Small intestine (tissue), 7 donors: ENCODE results near the gene FAM13A. TPM values are rescaled to one million over a fixed set of nuclear protein-coding genes. Genes with fewer than 3 reads are reported as not detected.

Experiments used
- DNase-seq, 2 donors: peaks; one replicate each; pipeline versions ENCODE4 v3.0.0 to v3.0.0-alpha.2; 2013
- FAIRE-seq: peaks from 2 replicates; lab custom pipeline; 2012; peaks lifted over from hg19 to GRCh38; lab: Jason Lieb, UNC
- H3K27ac ChIP-seq, 3 donors: one replicate each; pipeline ENCODE4 v1.5.1; 2013; ENCODE audit warnings: low read length in 2 of 3, mild to moderate bottlenecking in 2 of 3, control low read depth in 1 of 3, inconsistent platforms in 1 of 3, low read depth in 1 of 3, moderate library complexity in 1 of 3
- H3K27me3 ChIP-seq, 3 donors: one replicate each; pipeline ENCODE4 v1.6.1; 2013; ENCODE audit warnings: low read length in 3 of 3, inconsistent platforms in 1 of 3; ENCODE audit not compliant: control insufficient read depth in 3 of 3, insufficient read depth in 3 of 3
- H3K36me3 ChIP-seq, 3 donors: one replicate each; pipeline ENCODE4 v1.6.1; 2013; ENCODE audit warnings: low read length in 3 of 3, inconsistent platforms in 1 of 3, low read depth in 1 of 3, mild to moderate bottlenecking in 1 of 3, moderate library complexity in 1 of 3; ENCODE audit not compliant: control insufficient read depth in 3 of 3, insufficient read depth in 2 of 3
- H3K4me1 ChIP-seq, 3 donors: one replicate each; pipeline ENCODE4 v1.6.1; 2013; ENCODE audit warnings: low read length in 2 of 3, inconsistent platforms in 1 of 3, low read depth in 1 of 3, mild to moderate bottlenecking in 1 of 3, moderate library complexity in 1 of 3; ENCODE audit not compliant: control insufficient read depth in 3 of 3, insufficient read depth in 2 of 3
- H3K4me3 ChIP-seq, 3 donors: one replicate each; pipeline ENCODE4 v1.5.1; 2013; ENCODE audit warnings: low read length in 3 of 3, control low read depth in 1 of 3, inconsistent platforms in 1 of 3, low read depth in 1 of 3, mild to moderate bottlenecking in 1 of 3, moderate library complexity in 1 of 3
- H3K9me3 ChIP-seq, 2 donors: one replicate each; pipeline ENCODE4 v1.6.1; 2013; ENCODE audit warnings: low read depth in 1 of 2, low read length in 1 of 2; ENCODE audit not compliant: control insufficient read depth in 2 of 2, insufficient read depth in 1 of 2
- WGBS, 3 donors: extraction: QIAGEN DNeasy Blood & Tissue Kit; methylation state at CpG; one replicate each; pipeline ENCODE4 v1.1.7; 2013; 5-methylcytosine and 5-hydroxymethylcytosine counted together
- polyA plus RNA-seq, 4 donors: library from polyadenylated mRNA; stranded (reverse) in 3 of 4; unstranded in 1 of 4; fragments of 200-250 nt in 3 of 4; fragments of 120-200 nt in 1 of 4; gene quantifications; one replicate each; pipeline versions ENCODE4 v1.2.1 to v1.2.3, GENCODE V29; 2013
- donor health status: healthy with polysubstance abuse.
- donor health status: control.
- donor health status: control.
- donor health status: Bipolar disorder and iron deficiency.
- donor health status: healthy.

FAM13A gene
- polyA plus RNA-seq, 4 donors, result 11.2 to 81.0 (median 58.4) TPM

- H3K9me3 ChIP-seq, result peaks cover 0 to 10% of the 10 kb centered on the region in 2 donors
- H3K27ac ChIP-seq, result peak overlapping the region in 1 of 3 donors; percentile 5
- DNase-seq (peak; percentile 31 to 46), FAIRE-seq (no peak)
- H3K4me3 ChIP-seq, result no peak overlapping the region
- H3K36me3 ChIP-seq, result peaks cover 0 to 9% (median 0%) of the 10 kb centered on the region in 3 donors
- H3K27me3 ChIP-seq, result no peaks in the 10 kb centered on the region
- peaks cover 0 to 18% (median 3%) of the 10 kb centered on the region in 3 donors for H3K4me1 ChIP-seq
- 80 to 93% (median 83%) methylated on average over 2 of the region's 2 CpGs for WGBS, 3 donors
Observed at GRCh38 chr4:88962396-88962795, 94.6 kb downstream of the FAM13A start.

GRCh38 chr4:88960576-88960975, 96.4 kb downstream of the FAM13A start:
- 78 to 97% (median 79%) methylated on average over 1 of the region's 1 CpG for WGBS, 3 donors
- H3K4me1 ChIP-seq, result peaks cover 0 to 11% (median 2%) of the 10 kb centered on the region in 3 donors
- peak overlapping the region in 1 of 3 donors; percentile 11 for H3K27ac ChIP-seq
- H3K27me3 ChIP-seq, result no peaks in the 10 kb centered on the region
- FAIRE-seq, result no peak
- H3K4me3 ChIP-seq, result no peak overlapping the region
- peaks cover 0 to 19% of the 10 kb centered on the region in 2 donors for H3K9me3 ChIP-seq
- peaks cover 0 to 15% (median 0%) of the 10 kb centered on the region in 3 donors for H3K36me3 ChIP-seq
- DNase-seq, result no peak

DNA sequence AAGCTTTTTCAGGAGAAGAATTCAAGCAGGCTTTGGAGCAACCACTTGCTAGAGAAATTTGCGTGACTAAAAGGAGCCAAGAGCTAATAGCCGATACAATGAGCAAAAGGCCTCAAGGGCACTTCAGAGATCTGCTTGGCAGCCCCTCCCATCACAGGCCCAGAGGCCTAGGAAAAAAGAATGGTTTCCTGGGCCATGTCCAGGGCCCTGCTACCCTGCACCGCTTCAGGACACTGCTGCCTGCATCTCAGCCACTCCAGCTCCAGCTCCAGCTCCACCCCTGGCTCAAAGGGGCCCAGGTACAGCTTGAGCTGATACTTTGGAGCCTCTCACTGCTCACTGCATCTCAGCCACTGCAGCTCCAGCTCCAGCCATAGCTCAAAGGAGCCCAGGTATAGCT, 98.9 kb downstream of the FAM13A start:
- WGBS, 3 donors, result 89 to 99% (median 92%) methylated on average over 3 of the region's 3 CpGs
- H3K4me3 ChIP-seq, result no peak overlapping the region
- peaks cover 0 to 15% (median 0%) of the 10 kb centered on the region in 3 donors for H3K36me3 ChIP-seq
- H3K27ac ChIP-seq, result no peak overlapping the region
- no peak for DNase-seq
- peaks cover 0 to 5% (median 0%) of the 10 kb centered on the region in 3 donors for H3K4me1 ChIP-seq
- H3K9me3 ChIP-seq, result peaks cover 0 to 19% of the 10 kb centered on the region in 2 donors
- no peak for FAIRE-seq
- H3K27me3 ChIP-seq, result no peaks in the 10 kb centered on the region

GRCh38 chr4:88957570-88957969, 99.4 kb downstream of the FAM13A start:
- peaks cover 0 to 5% (median 0%) of the 10 kb centered on the region in 3 donors for H3K4me1 ChIP-seq
- H3K27me3 ChIP-seq, result no peaks in the 10 kb centered on the region
- H3K9me3 ChIP-seq, result peaks cover 0 to 19% of the 10 kb centered on the region in 2 donors
- H3K4me3 ChIP-seq, result no peak overlapping the region
- FAIRE-seq (no peak), DNase-seq (no peak)
- WGBS, 3 donors, result 30 to 49% (median 34%) methylated on average over 2 of the region's 2 CpGs
- peaks cover 0 to 15% (median 0%) of the 10 kb centered on the region in 3 donors for H3K36me3 ChIP-seq
- H3K27ac ChIP-seq, result no peak overlapping the region

GRCh38 chr4:88955580-88956380, 101.2 kb downstream of the FAM13A start:
- Histone ChIP-seq H3K4me1 (no peaks in the 10 kb centered on the region), H3K27me3 (no peaks in the 10 kb centered on the region), H3K36me3 (peaks cover 0 to 15% (median 0%) of the 10 kb centered on the region in 3 donors), H3K27ac (no peak overlapping the region), H3K9me3 (peaks cover 0 to 19% of the 10 kb centered on the region in 2 donors), H3K4me3 (no peak overlapping the region)
- no peak for FAIRE-seq
- 92 to 97% (median 95%) methylated on average over 3 of the region's 3 CpGs for WGBS, 3 donors
- DNase-seq, result no peak

- FAIRE-seq (no peak), DNase-seq (no peak)
- Histone ChIP-seq H3K36me3 (peaks cover 0 to 11% (median 0%) of the 10 kb centered on the region in 3 donors), H3K9me3 (peaks cover 0 to 15% of the 10 kb centered on the region in 2 donors), H3K4me1 (no peaks in the 10 kb centered on the region), H3K4me3 (no peak overlapping the region), H3K27me3 (no peaks in the 10 kb centered on the region), H3K27ac (no peak overlapping the region)
- 87 to 100% (median 96%) methylated on average over 2 of the region's 2 CpGs for WGBS, 3 donors
Observed at GRCh38 chr4:88953400-88953799, 103.6 kb downstream of the FAM13A start.

DNA sequence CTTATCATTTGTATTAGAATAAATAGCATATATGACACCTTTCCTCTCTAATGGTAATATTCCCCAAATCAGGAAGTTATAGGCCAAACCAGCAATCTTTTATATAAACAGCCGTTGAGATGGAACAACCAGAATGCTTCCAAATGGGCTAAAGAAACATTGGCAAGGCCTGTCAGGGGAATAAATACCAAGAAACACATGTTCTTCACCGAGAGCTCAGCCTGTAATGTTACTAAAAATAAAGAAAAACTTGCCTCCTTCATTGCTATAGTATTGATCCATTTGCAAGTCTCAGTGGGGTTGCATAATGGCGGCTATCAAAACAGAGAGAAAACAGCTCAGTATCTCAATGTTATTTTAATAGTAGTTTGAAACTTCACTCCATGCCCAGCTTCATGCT, 104.9 kb downstream of the FAM13A start:
- peaks cover 0 to 5% (median 0%) of the 10 kb centered on the region in 3 donors for H3K36me3 ChIP-seq
- FAIRE-seq (no peak), DNase-seq (no peak)
- H3K4me3 ChIP-seq, result no peak overlapping the region
- peaks cover 0 to 6% of the 10 kb centered on the region in 2 donors for H3K9me3 ChIP-seq
- 76 to 91% (median 77%) methylated on average over 3 of the region's 3 CpGs for WGBS, 3 donors
- no peaks in the 10 kb centered on the region for H3K27me3 ChIP-seq
- H3K4me1 ChIP-seq, result no peaks in the 10 kb centered on the region
- no peak overlapping the region for H3K27ac ChIP-seq

GRCh38 chr4:88949605-88950004, 107.4 kb downstream of the FAM13A start:
- no peaks in the 10 kb centered on the region for H3K27me3 ChIP-seq
- no peak overlapping the region for H3K27ac ChIP-seq
- peak in 1 of 2 donors; percentile 21 for DNase-seq

More at GRCh38 chr4:88949605-88950004, 107.4 kb downstream of the FAM13A start:
- Histone ChIP-seq H3K9me3 (peaks cover 0 to 3% of the 10 kb centered on the region in 2 donors), H3K36me3 (peaks cover 0 to 4% (median 0%) of the 10 kb centered on the region in 3 donors), H3K4me3 (no peak overlapping the region), H3K4me1 (no peaks in the 10 kb centered on the region)
- no peak for FAIRE-seq
- 45 to 70% (median 62%) methylated on average over 2 of the region's 2 CpGs for WGBS, 3 donors
